Liver (tissue), 9 donors: Measurements from ENCODE around the gene HIPK2. TPM values are rescaled to one million over a fixed set of nuclear protein-coding genes. Genes with fewer than 3 reads are reported as not detected.

Source experiments
- DNase-seq: peaks from one replicate; pipeline ENCODE4 v3.0.0-alpha.2; 2017; ENCODE audit warnings: low spot score
- H3K27ac ChIP-seq, 2 donors: one replicate each; pipeline ENCODE4 v1.7.0; 2013; ENCODE audit warnings: inconsistent platforms in 2 of 2, low read length in 2 of 2, control low read depth in 1 of 2, low read depth in 1 of 2, mild to moderate bottlenecking in 1 of 2
- H3K27me3 ChIP-seq, 4 donors: one replicate each; pipeline versions ENCODE4 v1.6.1 to v1.7.0; 2013; ENCODE audit warnings: low read length in 3 of 4, inconsistent platforms in 1 of 4, mild to moderate bottlenecking in 1 of 4, moderate library complexity in 1 of 4; ENCODE audit not compliant: control insufficient read depth in 4 of 4, insufficient read depth in 4 of 4
- H3K36me3 ChIP-seq, 4 donors: one replicate each; pipeline versions ENCODE4 v1.6.1 to v1.7.0; 2013; ENCODE audit warnings: low read length in 3 of 4, mild to moderate bottlenecking in 3 of 4, low read depth in 1 of 4, moderate library complexity in 1 of 4; ENCODE audit not compliant: control insufficient read depth in 4 of 4, insufficient read depth in 3 of 4
- H3K4me1 ChIP-seq, 4 donors: one replicate each; pipeline versions ENCODE4 v1.6.1 to v1.7.0; 2013; ENCODE audit warnings: low read length in 3 of 4, mild to moderate bottlenecking in 3 of 4, moderate library complexity in 1 of 4; ENCODE audit not compliant: control insufficient read depth in 4 of 4, insufficient read depth in 4 of 4
- H3K4me3 ChIP-seq, 3 donors: one replicate each; pipeline versions ENCODE4 v1.6.1 to v1.7.0; 2013; ENCODE audit warnings: low read length in 3 of 3, control low read depth in 1 of 3, low read depth in 1 of 3, mild to moderate bottlenecking in 1 of 3
- H3K9ac ChIP-seq, 2 donors: one replicate each; pipeline ENCODE4 v1.7.0; 2013; ENCODE audit warnings: low read length in 2 of 2, mild to moderate bottlenecking in 2 of 2, moderate library complexity in 2 of 2, control low read depth in 1 of 2, low read depth in 1 of 2
- H3K9me3 ChIP-seq, 4 donors: one replicate each; pipeline versions ENCODE4 v1.6.1 to v1.7.0; 2013; ENCODE audit warnings: low read length in 3 of 4; ENCODE audit not compliant: control insufficient read depth in 4 of 4
- EGR1 ChIP-seq, 2 donors: IDR thresholded peaks; 2 replicates each; pipeline ENCODE4 v1.6.1; 2016 to 2018; ENCODE audit warnings: antibody characterized with exemption in 2 of 2, low read depth in 2 of 2
- FOXA1 ChIP-seq: IDR thresholded peaks from 2 replicates; pipeline ENCODE4 v1.6.1; 2016; ENCODE audit warnings: antibody characterized with exemption
- FOXA2 ChIP-seq: IDR thresholded peaks from 2 replicates; pipeline ENCODE4 v1.6.1; 2016; ENCODE audit warnings: antibody characterized with exemption
- GABPA ChIP-seq, 2 donors: IDR thresholded peaks in 1 of 2; conservative IDR thresholded peaks in 1 of 2; 2 replicates each; pipeline ENCODE4 v1.6.1; 2016; ENCODE audit warnings: antibody characterized with exemption in 2 of 2, mild to moderate bottlenecking in 1 of 2, moderate library complexity in 1 of 2
- HNF4A ChIP-seq, 2 donors: conservative IDR thresholded peaks; 2 replicates each; pipeline ENCODE4 v1.6.1; 2016; ENCODE audit warnings: antibody characterized with exemption in 2 of 2, mild to moderate bottlenecking in 2 of 2
- HNF4G ChIP-seq: IDR thresholded peaks from 2 replicates; pipeline ENCODE4 v1.6.1; 2016; ENCODE audit warnings: antibody characterized with exemption
- JUND ChIP-seq, 2 donors: IDR thresholded peaks; 2 replicates each; pipeline ENCODE4 v1.6.1; 2016; ENCODE audit warnings: antibody characterized with exemption in 2 of 2
- NR2F2 ChIP-seq: IDR thresholded peaks from 2 replicates; pipeline ENCODE4 v1.6.1; 2016; ENCODE audit warnings: antibody characterized with exemption
- RAD21 ChIP-seq, 2 donors: IDR thresholded peaks; 2 replicates each; pipeline ENCODE4 v1.6.1; 2016; ENCODE audit warnings: antibody characterized with exemption in 2 of 2, mild to moderate bottlenecking in 2 of 2
- RXRA ChIP-seq, 2 donors: IDR thresholded peaks; 2 replicates each; pipeline ENCODE4 v1.6.1; 2017 to 2018; ENCODE audit warnings: antibody characterized with exemption in 2 of 2, mild to moderate bottlenecking in 1 of 2
- SP1 ChIP-seq: IDR thresholded peaks from 2 replicates; pipeline ENCODE4 v1.6.1; 2018; ENCODE audit warnings: antibody characterized with exemption, mild to moderate bottlenecking
- TAF1 ChIP-seq: conservative IDR thresholded peaks from 2 replicates; pipeline ENCODE4 v1.6.1; 2016; ENCODE audit warnings: antibody characterized with exemption, mild to moderate bottlenecking
- YY1 ChIP-seq: IDR thresholded peaks from 2 replicates; pipeline ENCODE4 v1.6.1; 2016; ENCODE audit warnings: antibody characterized with exemption, mild to moderate bottlenecking
- WGBS: extraction: QIAGEN DNeasy Blood & Tissue Kit; methylation state at CpG from one replicate; pipeline ENCODE4 v1.1.7; 2013; 5-methylcytosine and 5-hydroxymethylcytosine counted together
- polyA plus RNA-seq, 2 donors: library from polyadenylated mRNA; stranded (reverse) in 1 of 2; unstranded in 1 of 2; fragments of 200-250 nt in 1 of 2; fragments of >200 nt in 1 of 2; fragmentation: Nextera tagmentation in 1 of 2; extraction: Ambion mirVana in 1 of 2; gene quantifications; one replicate each; pipeline versions ENCODE4 v1.2.1 to v1.2.3, GENCODE V29; 2013 to 2015
- total RNA-seq, 2 donors: library from RNA; depleted of rRNA; stranded (reverse); fragments of >200 nt; gene quantifications; one replicate each; pipeline ENCODE4 v1.2.3, GENCODE V29; 2014
- TF ChIP-seq, protein P1 (sequence below): fragments of 150-350 bp; IDR thresholded peaks from 2 replicates; pipeline ENCODE4 v1.5.1; 2017; ENCODE audit warnings: improper control_type of control experiment, low read depth, low read length; ENCODE audit not compliant: missing input control
- TF ChIP-seq, protein P2 (sequence below): IDR thresholded peaks from 2 replicates; pipeline ENCODE4 v1.6.1; 2016; ENCODE audit warnings: antibody characterized with exemption
- TF ChIP-seq, protein P3 (sequence below): IDR thresholded peaks from 2 replicates; pipeline ENCODE4 v1.6.1; 2016; ENCODE audit warnings: antibody characterized with exemption
- TF ChIP-seq, protein P4 (sequence below): IDR thresholded peaks from 2 replicates; pipeline ENCODE4 v1.6.1; 2016; ENCODE audit warnings: antibody characterized with exemption
- TF ChIP-seq, protein P5 (sequence below): IDR thresholded peaks from 2 replicates; pipeline ENCODE4 v1.6.1; 2016; ENCODE audit warnings: antibody characterized with exemption, mild to moderate bottlenecking
- donor health status: healthy.
- donor health status: healthy.
- donor health status: healthy.
- donor health status: healthy.
- donor health status: healthy.

Gene HIPK2
- total and polyA plus RNA-seq, 4 donors = 13.1 to 48.8 (median 16.6) TPM

DNA sequence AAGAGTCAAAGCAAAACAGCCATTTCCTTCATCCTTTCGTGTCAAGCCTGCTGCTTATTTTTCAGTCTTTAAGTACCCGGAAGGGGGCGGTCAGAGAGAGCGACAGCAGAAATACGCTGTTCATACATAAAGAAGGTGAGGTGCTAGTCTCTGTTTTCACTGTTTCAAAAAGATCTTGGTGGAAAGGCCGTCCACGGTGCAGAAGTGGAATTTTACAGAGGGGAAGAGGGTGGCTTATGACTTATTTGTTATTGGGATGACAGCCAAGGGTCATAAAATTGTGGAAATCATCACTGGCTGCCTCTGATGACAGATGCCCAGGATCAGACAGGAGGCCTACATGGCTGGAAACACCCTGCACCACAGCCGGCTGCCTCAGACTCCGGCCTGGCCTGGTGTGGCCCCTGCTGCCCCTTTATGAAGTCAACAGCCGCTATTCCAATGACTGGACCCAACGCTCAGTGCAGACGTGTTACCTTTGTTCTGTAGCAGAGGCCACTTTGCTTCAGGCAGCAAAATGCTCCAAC, 57.0 kb downstream of the HIPK2 start:
- H3K36me3 ChIP-seq = peaks cover 0 to 10% (median 7%) of the 10 kb centered on the region in 4 donors
- no peak for DNase-seq
- whole genome bisulfite sequencing = 44% methylated on average over 12 of the region's 12 CpGs
- no peaks in the 10 kb centered on the region for H3K9me3 ChIP-seq
- no peak overlapping the region for H3K9ac ChIP-seq
- peaks cover 9 to 54% (median 43%) of the 10 kb centered on the region in 4 donors for H3K4me1 ChIP-seq
- no peak overlapping the region for H3K4me3 ChIP-seq
- TF ChIP-seq, protein P1, sequence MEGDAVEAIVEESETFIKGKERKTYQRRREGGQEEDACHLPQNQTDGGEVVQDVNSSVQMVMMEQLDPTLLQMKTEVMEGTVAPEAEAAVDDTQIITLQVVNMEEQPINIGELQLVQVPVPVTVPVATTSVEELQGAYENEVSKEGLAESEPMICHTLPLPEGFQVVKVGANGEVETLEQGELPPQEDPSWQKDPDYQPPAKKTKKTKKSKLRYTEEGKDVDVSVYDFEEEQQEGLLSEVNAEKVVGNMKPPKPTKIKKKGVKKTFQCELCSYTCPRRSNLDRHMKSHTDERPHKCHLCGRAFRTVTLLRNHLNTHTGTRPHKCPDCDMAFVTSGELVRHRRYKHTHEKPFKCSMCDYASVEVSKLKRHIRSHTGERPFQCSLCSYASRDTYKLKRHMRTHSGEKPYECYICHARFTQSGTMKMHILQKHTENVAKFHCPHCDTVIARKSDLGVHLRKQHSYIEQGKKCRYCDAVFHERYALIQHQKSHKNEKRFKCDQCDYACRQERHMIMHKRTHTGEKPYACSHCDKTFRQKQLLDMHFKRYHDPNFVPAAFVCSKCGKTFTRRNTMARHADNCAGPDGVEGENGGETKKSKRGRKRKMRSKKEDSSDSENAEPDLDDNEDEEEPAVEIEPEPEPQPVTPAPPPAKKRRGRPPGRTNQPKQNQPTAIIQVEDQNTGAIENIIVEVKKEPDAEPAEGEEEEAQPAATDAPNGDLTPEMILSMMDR = no peak
- TF ChIP-seq GABPA (IDR thresholded peaks at IDR 0.05 in 1 of 2, conservative IDR thresholded peaks at IDR 0.05 in 1 of 2) (no peak), EGR1 (IDR thresholded peaks at IDR 0.05; ENCODE audit: low read depth in 2 of 2) (no peak), RXRA (IDR thresholded peaks at IDR 0.05) (peak; percentile 77 to 82), SP1 (peak; percentile 22), HNF4G (no peak), RAD21 (IDR thresholded peaks at IDR 0.05) (no peak), TAF1 (no peak), HNF4A (conservative IDR thresholded peaks at IDR 0.05) (peak; percentile 15 to 16), NR2F2 (peak; percentile 8), JUND (IDR thresholded peaks at IDR 0.05) (no peak)
- TF ChIP-seq, protein P2, sequence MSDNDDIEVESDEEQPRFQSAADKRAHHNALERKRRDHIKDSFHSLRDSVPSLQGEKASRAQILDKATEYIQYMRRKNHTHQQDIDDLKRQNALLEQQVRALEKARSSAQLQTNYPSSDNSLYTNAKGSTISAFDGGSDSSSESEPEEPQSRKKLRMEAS = no peak
- TF ChIP-seq, protein P3, sequence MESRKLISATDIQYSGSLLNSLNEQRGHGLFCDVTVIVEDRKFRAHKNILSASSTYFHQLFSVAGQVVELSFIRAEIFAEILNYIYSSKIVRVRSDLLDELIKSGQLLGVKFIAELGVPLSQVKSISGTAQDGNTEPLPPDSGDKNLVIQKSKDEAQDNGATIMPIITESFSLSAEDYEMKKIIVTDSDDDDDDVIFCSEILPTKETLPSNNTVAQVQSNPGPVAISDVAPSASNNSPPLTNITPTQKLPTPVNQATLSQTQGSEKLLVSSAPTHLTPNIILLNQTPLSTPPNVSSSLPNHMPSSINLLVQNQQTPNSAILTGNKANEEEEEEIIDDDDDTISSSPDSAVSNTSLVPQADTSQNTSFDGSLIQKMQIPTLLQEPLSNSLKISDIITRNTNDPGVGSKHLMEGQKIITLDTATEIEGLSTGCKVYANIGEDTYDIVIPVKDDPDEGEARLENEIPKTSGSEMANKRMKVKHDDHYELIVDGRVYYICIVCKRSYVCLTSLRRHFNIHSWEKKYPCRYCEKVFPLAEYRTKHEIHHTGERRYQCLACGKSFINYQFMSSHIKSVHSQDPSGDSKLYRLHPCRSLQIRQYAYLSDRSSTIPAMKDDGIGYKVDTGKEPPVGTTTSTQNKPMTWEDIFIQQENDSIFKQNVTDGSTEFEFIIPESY = no peak
- TF ChIP-seq, protein P4, sequence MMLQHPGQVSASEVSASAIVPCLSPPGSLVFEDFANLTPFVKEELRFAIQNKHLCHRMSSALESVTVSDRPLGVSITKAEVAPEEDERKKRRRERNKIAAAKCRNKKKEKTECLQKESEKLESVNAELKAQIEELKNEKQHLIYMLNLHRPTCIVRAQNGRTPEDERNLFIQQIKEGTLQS = no peak
- H3K27me3 ChIP-seq = no peaks in the 10 kb centered on the region
- peak overlapping the region; percentile 66 to 69 for H3K27ac ChIP-seq

DNA sequence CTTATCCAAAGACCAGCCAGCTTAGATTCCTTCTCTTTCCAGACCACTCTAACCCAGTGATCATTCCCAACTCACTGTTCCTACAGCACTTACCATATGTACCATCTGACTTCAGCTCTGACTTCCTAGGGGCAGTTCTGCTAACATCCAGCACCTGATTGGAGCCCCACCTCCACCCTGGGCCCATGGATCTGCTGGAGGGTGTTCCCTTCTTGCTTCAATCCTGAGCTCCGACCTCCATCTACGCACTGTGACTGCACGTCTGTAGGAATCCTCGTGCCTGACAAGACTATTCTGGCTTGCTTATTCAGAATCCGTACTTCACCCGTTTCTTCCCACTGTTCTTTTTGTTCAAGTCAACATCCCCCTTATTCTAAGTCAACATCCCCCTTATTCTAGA, 57.6 kb downstream of the HIPK2 start:
- peaks cover 5 to 48% (median 37%) of the 10 kb centered on the region in 4 donors for H3K4me1 ChIP-seq
- H3K9ac ChIP-seq = no peak overlapping the region
- peak overlapping the region in 1 of 2 donors; percentile 66 for H3K27ac ChIP-seq
- no peak overlapping the region for H3K4me3 ChIP-seq
- no peaks in the 10 kb centered on the region for H3K27me3 ChIP-seq
- H3K9me3 ChIP-seq = no peaks in the 10 kb centered on the region
- WGBS = 95% methylated on average over 6 of the region's 6 CpGs
- DNase-seq = no peak
- peaks cover 4 to 16% (median 13%) of the 10 kb centered on the region in 4 donors for H3K36me3 ChIP-seq
- TF ChIP-seq FOXA1 (no peak), FOXA2 (no peak), TAF1 (no peak), HNF4G (no peak), YY1 (no peak), HNF4A (conservative IDR thresholded peaks at IDR 0.05) (no peak), SP1 (no peak), JUND (IDR thresholded peaks at IDR 0.05) (no peak), GABPA (IDR thresholded peaks at IDR 0.05 in 1 of 2, conservative IDR thresholded peaks at IDR 0.05 in 1 of 2) (no peak), EGR1 (IDR thresholded peaks at IDR 0.05; ENCODE audit: low read depth in 2 of 2) (no peak), RAD21 (IDR thresholded peaks at IDR 0.05) (no peak), RXRA (IDR thresholded peaks at IDR 0.05) (no peak), NR2F2 (no peak)
- TF ChIP-seq, protein P1 = no peak
- TF ChIP-seq, protein P2 = no peak
- TF ChIP-seq, protein P5, sequence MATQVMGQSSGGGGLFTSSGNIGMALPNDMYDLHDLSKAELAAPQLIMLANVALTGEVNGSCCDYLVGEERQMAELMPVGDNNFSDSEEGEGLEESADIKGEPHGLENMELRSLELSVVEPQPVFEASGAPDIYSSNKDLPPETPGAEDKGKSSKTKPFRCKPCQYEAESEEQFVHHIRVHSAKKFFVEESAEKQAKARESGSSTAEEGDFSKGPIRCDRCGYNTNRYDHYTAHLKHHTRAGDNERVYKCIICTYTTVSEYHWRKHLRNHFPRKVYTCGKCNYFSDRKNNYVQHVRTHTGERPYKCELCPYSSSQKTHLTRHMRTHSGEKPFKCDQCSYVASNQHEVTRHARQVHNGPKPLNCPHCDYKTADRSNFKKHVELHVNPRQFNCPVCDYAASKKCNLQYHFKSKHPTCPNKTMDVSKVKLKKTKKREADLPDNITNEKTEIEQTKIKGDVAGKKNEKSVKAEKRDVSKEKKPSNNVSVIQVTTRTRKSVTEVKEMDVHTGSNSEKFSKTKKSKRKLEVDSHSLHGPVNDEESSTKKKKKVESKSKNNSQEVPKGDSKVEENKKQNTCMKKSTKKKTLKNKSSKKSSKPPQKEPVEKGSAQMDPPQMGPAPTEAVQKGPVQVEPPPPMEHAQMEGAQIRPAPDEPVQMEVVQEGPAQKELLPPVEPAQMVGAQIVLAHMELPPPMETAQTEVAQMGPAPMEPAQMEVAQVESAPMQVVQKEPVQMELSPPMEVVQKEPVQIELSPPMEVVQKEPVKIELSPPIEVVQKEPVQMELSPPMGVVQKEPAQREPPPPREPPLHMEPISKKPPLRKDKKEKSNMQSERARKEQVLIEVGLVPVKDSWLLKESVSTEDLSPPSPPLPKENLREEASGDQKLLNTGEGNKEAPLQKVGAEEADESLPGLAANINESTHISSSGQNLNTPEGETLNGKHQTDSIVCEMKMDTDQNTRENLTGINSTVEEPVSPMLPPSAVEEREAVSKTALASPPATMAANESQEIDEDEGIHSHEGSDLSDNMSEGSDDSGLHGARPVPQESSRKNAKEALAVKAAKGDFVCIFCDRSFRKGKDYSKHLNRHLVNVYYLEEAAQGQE = no peak
- TF ChIP-seq, protein P4 = no peak
